GM19099 (cell line): ENCODE measurements around the gene ITGA11.

ENCODE experiments used
- POLR2A ChIP-seq: IDR thresholded peaks from 3 replicates; pipeline ENCODE4 v1.6.1; 2011; ENCODE audit warnings: low read depth; ENCODE audit not compliant: insufficient read length; ENCODE audit errors: extremely low read depth

ITGA11 gene

GRCh38 chr15:68410466-68411342 is 21.3 kb downstream of the ITGA11 start:
- TF ChIP-seq POLR2A: no peak

DNA sequence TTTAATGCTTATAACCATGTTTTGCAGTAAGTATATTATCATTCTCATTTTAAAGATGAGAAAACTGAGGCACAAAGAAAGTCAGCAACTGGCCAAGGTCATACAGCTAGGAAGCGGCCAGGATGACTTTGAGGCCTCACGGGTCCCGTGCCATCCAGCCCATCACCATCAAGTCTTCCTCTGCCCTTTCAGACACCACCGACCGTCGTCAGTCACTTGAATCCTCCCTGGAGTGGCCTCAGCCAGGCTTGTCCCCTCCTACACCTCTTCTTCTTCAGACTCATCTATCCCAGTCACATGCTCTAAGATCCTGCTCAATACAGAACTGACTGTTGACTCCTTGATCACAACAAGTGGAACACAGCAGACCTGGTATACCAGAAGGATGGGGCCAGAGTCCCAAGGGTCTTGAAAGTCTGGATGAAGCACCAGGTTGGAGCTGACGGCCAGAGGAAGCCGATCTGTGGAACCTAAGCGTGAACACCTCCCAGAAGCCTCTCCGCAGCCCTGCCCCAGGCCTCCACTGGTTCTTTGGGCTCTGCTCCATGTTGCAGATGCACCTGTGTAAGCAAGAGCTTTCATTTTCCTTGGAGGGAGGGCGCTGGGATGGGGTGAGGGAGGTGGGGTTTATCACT is 22.1 kb downstream of the ITGA11 start:
- no peak for TF ChIP-seq POLR2A

- no peak for TF ChIP-seq POLR2A
Observed at GRCh38 chr15:68408971-68409370, 23.0 kb downstream of the ITGA11 start.

GRCh38 chr15:68407886-68408881 is 23.8 kb downstream of the ITGA11 start:
- no peak for TF ChIP-seq POLR2A

- no peak for TF ChIP-seq POLR2A
Observed at GRCh38 chr15:68407141-68407885, 24.6 kb downstream of the ITGA11 start.

DNA sequence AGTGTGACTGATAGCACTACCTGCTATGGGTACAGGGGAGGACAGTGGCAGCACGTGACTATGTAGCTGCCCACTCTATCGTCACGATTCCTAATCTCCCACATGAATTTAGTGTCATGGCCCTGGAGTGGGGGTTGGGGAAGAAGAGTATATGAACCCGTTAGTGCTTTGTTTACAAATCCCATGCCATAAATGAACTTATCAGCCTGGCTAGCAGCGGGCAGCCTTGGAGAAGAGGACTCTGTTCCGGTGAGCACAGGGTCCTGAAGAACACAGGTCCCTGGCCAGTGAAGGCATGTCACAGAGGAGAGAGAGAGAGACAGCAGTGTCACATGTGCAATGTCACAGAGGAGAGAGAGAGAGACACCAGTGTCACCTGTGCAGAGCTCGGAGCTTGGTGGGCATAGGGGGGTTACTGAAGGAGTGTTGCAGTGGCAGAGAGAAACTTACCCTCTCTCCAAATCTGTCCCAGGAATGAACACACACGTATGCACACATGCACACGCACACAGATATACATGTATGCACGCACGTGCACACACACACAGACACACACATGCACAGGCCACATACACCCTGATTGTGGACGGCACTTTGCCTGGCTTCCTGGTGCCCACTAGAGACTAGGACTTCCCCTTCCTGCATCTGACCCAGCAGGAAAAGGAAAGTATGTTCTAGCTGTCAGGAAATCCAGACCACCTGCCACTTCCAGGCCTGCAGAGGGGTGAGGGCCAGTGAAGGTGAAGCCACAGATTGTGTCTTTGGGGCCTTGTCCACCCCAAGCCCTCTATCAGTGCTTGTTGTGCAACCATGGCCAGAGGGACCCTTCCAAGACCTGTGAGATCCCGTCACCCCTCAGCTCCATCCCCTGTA is 26.3 kb downstream of the ITGA11 start:
- TF ChIP-seq POLR2A: no peak

DNA sequence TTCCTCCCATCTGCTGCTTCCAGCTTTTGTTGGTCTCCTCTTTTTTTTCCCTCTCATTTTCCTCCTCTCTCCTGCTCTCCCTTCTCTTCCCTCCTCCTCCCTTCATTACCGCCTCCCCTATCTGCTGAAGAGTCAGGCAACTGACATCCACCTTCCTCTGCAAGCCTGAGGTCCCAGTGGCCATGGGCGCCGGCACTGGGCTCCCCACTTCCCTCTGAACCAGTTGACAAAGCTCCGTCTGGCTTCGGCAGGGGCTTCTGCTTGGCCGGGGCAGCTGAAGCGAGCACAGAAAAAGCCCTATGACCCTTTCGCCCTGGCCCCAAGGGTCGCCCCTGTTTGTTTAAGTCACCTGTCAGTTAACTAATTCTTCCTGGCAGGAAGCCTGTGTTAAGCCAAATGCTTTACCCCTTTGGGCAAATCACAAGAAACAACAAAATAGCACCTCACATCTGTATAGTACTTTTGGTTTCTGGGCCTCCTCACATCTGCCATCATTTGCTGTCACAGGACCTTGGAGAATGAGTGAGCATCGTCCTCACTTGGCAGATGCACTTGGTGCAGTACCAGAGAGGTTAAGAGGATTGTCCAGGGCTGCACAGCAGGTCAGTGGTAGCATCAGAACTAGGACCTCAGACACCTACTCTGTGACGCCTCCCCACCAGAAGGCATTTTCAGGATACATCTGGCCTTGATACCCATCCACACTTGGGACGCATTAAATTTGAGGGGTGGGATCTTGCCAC is 27.7 kb downstream of the ITGA11 start:
- TF ChIP-seq POLR2A: no peak

DNA sequence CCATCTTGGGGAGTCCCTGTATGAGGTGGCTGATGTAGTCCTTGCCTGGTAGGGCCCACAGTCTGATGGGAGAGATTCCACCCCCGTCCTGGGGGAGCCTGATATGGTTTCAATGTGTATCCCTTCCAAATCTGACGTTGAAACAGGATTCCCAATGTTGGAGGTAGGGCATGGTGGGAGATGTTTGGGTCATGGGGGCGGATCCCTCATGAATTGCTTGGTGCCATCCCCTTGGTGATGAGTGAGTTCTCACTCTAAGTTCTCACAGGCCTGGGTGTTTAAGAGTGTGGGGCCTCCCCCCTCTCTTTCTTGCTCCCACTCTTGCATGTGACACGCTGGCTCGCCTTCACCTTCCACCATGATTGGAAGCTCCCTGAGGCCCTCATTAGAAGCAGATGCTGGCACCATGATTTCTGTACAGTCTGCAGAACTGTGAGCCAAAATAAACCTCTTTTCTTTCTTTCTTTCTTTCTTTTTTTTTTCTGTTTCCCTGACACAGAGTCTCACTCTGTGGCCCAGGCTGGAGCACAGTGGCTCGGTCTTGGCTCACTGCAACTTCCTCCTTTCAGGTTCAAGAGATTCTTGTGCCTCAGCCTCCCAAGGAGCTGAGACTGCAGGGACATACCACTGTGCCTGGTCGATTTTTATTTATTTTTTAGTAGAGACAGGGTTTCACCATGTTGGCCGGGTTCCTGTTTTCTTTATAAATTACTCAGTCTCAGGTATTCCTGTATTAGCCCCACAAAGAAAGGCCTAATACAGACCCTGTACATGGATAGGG is 28.6 kb downstream of the ITGA11 start:
- no peak for TF ChIP-seq POLR2A

DNA sequence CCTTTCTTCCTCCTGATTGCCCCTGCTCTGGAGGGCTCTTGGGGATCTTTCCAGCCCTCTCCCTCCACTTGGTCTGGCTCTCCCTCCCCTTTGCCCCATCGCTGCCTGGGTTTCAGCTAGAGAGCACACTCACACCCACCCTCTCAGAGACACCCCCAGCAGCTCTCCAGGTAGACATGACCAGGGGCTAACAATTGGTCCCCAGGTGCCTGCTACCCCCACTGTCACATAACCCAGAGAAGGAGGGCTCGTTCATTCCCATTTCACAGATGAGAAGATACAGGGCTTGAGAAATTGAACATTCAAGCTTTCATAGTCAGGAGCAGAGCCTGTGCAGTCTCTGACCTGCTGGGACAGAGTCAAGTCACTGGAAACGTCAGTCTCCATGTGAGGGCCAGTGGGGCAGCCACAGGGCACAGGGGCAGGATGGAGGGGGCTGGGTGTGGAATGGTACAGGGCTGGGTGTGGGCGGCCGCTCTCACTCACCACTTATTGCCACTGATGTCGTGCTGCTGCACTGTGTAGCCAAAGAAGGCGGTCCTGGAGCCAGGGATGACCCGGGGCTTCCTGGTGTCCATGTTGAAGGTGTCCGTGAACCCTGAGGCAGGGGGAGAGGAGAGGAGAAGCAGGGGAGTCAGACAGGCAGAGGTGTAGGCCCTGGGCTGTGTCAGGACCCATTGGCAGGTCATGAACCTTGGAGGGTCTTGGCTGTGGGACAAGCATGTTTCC is 29.4 kb downstream of the ITGA11 start:
- no peak for TF ChIP-seq POLR2A

DNA sequence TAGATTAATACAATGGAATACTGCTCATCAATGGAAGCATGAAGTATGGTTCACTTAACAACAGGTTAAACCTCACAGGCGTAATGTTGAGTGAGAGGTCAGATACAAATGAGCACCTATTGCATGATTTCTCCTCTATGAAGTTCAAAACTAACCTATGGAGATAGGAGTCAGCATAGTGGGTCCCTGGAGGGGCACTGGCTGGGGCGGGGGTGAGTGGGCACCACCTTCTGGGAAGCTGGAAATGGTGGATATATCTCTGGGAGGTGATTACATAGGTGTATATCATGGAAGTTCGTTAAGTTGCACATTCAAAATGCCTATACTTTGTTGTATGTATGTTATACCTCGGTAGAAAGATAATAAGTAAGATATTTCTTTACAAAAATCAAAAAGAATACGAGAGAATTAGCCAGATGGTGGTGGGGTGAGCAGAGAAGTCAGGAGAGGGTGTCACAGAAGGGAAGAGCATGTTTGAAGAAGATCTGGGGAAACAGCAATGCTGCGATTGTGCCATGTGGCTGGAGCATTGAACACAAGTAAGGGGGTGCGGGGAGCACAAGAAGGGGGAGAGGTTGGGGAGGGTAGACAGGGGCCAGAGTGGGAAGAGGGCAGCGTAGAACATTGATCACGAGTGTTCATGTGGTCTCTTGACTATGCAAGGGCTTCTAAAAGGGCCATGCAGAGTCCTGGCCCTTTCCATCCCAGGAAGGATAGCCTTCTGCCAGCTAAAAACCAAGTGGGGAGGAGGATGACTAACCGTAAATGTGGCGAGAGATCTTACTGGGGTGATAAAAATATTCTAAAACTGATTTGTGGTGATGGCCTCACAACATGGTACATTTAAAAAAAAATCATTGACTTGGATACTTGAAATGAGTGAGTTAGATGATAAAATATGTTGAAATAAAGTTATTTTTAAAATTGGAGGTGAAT is 30.2 kb downstream of the ITGA11 start:
- no peak for TF ChIP-seq POLR2A

- TF ChIP-seq POLR2A: no peak
Observed at GRCh38 chr15:68400066-68400456, 31.9 kb downstream of the ITGA11 start.
